GM18502 (cell line): ENCODE data around the gene CHST4.
A peak's percentile ranks its signal among the peaks of the same experiment; 100 is the strongest.
"Not testable (repeated sequence)": the region's sequence is repeated elsewhere in the genome, so short reads cannot be mapped to it uniquely, and the experiment has no call there.

ENCODE experiments used
- ATAC-seq: cut with Tn5 transposase; IDR thresholded peaks from one replicate; pipeline ENCODE4 v1.9.1; 2021; ENCODE audit warnings: mild to moderate bottlenecking; ENCODE audit not compliant: unreplicated experiment, poor library complexity

CHST4 gene

GRCh38 chr16:71520550-71520949 is 5.7 kb upstream of the CHST4 start:
- no peak for ATAC-seq

- ATAC-seq: no peak
Observed at GRCh38 chr16:71524566-71525553, 1.4 kb upstream of the CHST4 start.

GRCh38 chr16:71528257-71528656 is 2.0 kb downstream of the CHST4 start:
- ATAC-seq: no peak

GRCh38 chr16:71528863-71529262 is 2.6 kb downstream of the CHST4 start:
- no peak for ATAC-seq

GRCh38 chr16:71532366-71532765 is 6.1 kb downstream of the CHST4 start:
- no peak for ATAC-seq

DNA sequence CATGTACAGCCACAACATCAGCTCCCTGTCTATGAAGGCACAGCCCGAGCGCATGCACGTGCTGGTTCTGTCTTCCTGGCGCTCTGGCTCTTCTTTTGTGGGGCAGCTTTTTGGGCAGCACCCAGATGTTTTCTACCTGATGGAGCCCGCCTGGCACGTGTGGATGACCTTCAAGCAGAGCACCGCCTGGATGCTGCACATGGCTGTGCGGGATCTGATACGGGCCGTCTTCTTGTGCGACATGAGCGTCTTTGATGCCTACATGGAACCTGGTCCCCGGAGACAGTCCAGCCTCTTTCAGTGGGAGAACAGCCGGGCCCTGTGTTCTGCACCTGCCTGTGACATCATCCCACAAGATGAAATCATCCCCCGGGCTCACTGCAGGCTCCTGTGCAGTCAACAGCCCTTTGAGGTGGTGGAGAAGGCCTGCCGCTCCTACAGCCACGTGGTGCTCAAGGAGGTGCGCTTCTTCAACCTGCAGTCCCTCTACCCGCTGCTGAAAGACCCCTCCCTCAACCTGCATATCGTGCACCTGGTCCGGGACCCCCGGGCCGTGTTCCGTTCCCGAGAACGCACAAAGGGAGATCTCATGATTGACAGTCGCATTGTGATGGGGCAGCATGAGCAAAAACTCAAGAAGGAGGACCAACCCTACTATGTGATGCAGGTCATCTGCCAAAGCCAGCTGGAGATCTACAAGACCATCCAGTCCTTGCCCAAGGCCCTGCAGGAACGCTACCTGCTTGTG is 10.7 kb downstream of the CHST4 start:
- no peak for ATAC-seq

DNA sequence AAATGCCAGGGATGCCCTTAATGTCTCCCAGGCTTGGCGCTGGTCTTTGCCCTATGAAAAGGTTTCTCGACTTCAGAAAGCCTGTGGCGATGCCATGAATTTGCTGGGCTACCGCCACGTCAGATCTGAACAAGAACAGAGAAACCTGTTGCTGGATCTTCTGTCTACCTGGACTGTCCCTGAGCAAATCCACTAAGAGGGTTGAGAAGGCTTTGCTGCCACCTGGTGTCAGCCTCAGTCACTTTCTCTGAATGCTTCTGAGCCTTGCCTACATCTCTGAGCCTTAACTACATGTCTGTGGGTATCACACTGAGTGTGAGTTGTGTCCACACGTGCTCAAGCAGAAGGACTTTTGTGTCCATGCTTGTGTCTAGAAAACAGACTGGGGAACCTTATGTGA is 11.4 kb downstream of the CHST4 start:
- peak; percentile 78 for ATAC-seq

DNA sequence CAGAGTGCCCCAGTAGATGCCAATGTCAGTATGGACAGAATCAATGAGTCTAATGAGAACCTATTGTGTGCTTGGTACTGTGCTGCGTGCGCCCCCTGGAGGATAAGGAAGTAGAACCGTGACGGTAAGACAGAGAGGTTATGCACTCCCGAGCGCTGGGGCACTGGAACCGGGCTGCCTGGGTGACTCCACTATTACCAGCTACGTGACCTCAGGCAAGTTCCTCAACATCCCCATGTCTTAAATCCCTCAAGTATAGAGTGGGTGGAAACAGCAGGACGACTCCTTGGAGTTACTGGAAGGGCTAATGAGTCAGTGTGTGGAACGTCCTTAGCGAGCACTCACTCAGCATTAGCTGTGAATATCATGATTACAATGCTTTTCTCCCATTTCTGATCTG is 16.2 kb downstream of the CHST4 start:
- no peak for ATAC-seq

DNA sequence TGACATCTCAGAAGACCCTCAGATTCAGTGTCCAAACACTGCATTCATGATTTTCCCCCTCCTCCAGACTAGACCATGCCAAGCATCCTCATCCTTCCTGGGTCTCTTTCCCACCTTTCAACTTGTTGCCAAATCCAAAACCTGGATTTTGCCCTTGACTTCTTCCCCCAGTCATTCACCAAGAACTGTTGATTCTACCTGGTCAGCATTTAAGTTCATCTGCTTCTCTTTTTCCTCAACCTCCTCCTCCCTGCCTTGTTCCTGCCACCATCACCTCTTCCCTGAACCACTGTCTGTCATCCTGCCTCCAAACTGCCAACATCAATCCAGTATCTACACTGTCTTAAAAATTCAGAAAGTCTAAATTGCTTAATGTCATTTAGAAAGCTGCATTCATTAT is 20.9 kb downstream of the CHST4 start:
- ATAC-seq: no peak

DNA sequence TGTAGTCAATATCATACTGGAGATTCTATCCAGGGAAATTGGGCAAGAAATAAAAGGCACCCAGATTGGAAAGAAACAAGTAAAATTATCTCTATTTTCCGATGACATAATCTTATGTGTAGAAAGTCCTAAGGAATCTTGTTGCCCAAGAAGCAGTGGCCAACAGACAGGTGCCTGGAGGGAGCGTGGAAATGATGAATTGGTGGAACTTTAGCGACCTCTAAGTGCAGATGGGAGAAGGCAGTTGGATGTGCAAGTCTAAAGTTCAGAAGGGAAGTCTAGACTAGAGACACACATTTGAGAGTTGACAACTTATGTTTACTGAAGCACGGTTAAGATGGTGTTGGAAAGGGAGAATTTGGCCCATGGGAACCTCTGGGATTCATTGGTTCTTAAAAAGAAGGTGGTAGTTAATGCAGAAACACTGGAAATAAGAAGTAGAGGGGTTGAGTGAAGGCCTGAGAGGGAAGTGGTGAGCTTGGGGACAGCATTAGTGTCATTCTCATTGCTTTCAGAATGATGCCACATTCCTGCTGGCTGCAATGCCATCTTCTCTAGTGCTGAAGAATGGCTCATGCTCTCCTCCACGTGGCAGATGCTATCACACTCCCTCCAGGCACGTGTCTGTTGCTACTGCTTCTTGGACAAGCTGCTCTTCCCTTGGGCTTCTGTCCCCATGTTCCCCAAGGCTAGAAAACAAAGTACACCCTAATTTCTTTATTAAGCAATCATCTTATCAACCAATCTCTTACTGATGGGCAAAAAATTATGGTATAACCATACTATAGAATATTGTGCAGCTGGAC is 26.7 kb downstream of the CHST4 start:
- no peak for ATAC-seq

DNA sequence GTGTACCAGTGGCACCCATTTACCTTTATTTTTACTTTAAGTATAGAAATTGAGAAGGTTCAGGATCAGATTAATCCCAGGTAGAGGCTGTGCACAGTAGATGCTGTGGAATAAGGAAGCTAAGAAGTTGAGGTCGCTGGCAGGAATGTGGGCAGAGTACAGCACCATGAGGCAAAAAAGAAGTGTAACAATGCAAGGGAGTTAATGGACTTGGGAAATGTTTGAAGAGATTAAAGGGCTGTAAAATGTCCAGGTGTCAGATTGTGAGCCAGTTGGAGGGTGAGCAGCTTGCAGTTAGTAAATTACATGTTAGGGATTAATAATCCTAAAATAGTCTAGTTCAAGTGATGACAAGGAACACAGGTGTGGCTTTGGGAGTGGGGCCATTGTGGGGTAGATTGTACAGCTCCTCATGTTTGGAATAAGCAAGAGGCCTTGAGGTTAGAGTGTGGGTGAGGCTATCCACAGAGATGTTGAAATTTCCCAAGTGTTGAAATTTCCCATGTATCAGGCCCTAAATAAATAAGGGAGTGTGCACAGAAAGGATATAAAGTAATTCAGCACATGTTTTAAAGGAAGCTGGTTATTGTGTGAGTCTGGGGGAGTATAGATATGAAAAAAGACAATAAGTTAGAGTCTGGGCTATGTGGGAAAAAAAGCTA is 29.1 kb downstream of the CHST4 start:
- no peak for ATAC-seq

- no peak for ATAC-seq
Observed at GRCh38 chr16:71557299-71557698, 31.1 kb downstream of the CHST4 start.

- no peak for ATAC-seq
Observed at GRCh38 chr16:71557954-71558582, 31.8 kb downstream of the CHST4 start.

DNA sequence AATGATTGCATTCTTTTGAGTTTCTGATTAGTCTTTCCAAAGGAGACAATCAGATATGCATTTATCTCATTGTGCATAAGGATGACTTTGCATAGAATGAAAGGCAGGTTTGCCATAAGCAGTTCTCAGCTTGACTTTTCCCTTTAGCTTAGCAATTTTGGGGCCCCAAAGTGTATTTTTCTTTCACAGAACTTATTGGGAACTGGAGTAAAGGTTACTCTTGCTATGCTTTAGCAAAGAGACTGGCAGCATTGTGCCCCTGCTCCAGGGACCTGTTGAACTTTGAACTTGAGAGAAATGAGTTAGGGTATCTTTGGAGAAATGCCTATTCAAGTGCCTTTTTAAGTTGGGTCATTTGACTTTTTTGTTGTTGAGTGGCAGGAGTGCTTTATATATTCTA is 33.6 kb downstream of the CHST4 start:
- no peak for ATAC-seq

GRCh38 chr16:71561886-71562285 is 35.7 kb downstream of the CHST4 start:
- not testable (repeated sequence) for ATAC-seq

GRCh38 chr16:71562552-71562951 is 36.3 kb downstream of the CHST4 start:
- ATAC-seq: no peak

GRCh38 chr16:71564335-71564967 is 38.2 kb downstream of the CHST4 start:
- peak; percentile 5 for ATAC-seq

GRCh38 chr16:71565812-71566700 is 39.8 kb downstream of the CHST4 start:
- ATAC-seq: no peak
